Neural crest cell (in vitro differentiated cells): Measurements from ENCODE around the gene USP43. TPM values are rescaled to one million over a fixed set of nuclear protein-coding genes. Genes with fewer than 3 reads are reported as not detected.
"Not testable (repeated sequence)": the region's sequence is repeated elsewhere in the genome, so short reads cannot be mapped to it uniquely, and the experiment has no call there.

Experiments
- DNase-seq: peaks from one replicate; pipeline ENCODE4 v3.0.0; 2021; ENCODE audit warnings: low read depth, mixed read lengths, low spot score
- H3K27ac Mint-ChIP-seq: one replicate; pipeline ENCODE4 v1.8.0; 2021; ENCODE audit warnings: mild to moderate bottlenecking, mixed read lengths; ENCODE audit not compliant: unreplicated experiment
- H3K27me3 Mint-ChIP-seq: 2 replicates; pipeline ENCODE4 v1.8.0; 2021; ENCODE audit warnings: low read depth, mild to moderate bottlenecking, mixed read lengths
- H3K36me3 Mint-ChIP-seq: 2 replicates; pipeline ENCODE4 v1.8.0; 2021; ENCODE audit warnings: low read depth, mild to moderate bottlenecking, mixed read lengths
- H3K4me1 Mint-ChIP-seq: 2 replicates; pipeline ENCODE4 v1.8.0; 2021; ENCODE audit warnings: mixed read lengths
- H3K4me3 Mint-ChIP-seq: one replicate; pipeline ENCODE4 v1.8.0; 2021; ENCODE audit warnings: mild to moderate bottlenecking, mixed read lengths
- H3K9me3 Mint-ChIP-seq: 2 replicates; pipeline ENCODE4 v1.8.0; 2021; ENCODE audit warnings: mixed read lengths
- CTCF ChIP-seq: fragments of 200-600 bp; sonication (generic); conservative IDR thresholded peaks from 2 replicates; pipeline ENCODE4 v1.5.0; 2021; ENCODE audit warnings: antibody characterized with exemption, mild to moderate bottlenecking
- total RNA-seq: library from RNA; stranded (reverse); gene quantifications from 2 replicates; pipeline ENCODE4 v1.2.1, GENCODE V29; 2021

USP43 gene
- total RNA-seq, 1 donor from 2014 or later: 2.7 TPM

GRCh38 chr17:9636501-9636900 lies 8.8 kb upstream of the USP43 start:
- no peak for DNase-seq
- no peaks in the 10 kb centered on the region for H3K36me3 Mint-ChIP-seq
- H3K27me3 Mint-ChIP-seq: peaks cover 13% of the 10 kb centered on the region
- H3K9me3 Mint-ChIP-seq: no peaks in the 10 kb centered on the region
- no peak overlapping the region for H3K27ac Mint-ChIP-seq
- no peaks in the 10 kb centered on the region for H3K4me1 Mint-ChIP-seq
- H3K4me3 Mint-ChIP-seq: no peak overlapping the region
- TF ChIP-seq CTCF: no peak

GRCh38 chr17:9640388-9640787 lies 4.9 kb upstream of the USP43 start:
- peaks cover 36% of the 10 kb centered on the region for H3K27me3 Mint-ChIP-seq
- not testable (repeated sequence) for DNase-seq, H3K4me3 Mint-ChIP-seq, H3K9me3 Mint-ChIP-seq, H3K4me1 Mint-ChIP-seq, H3K27ac Mint-ChIP-seq, H3K36me3 Mint-ChIP-seq

GRCh38 chr17:9643611-9644010 lies 1.7 kb upstream of the USP43 start:
- H3K4me1 Mint-ChIP-seq: peaks cover 22% of the 10 kb centered on the region
- TF ChIP-seq CTCF: no peak
- no peaks in the 10 kb centered on the region for H3K36me3 Mint-ChIP-seq
- DNase-seq: no peak
- no peaks in the 10 kb centered on the region for H3K9me3 Mint-ChIP-seq
- H3K27ac Mint-ChIP-seq: no peak overlapping the region
- peaks cover 57% of the 10 kb centered on the region for H3K27me3 Mint-ChIP-seq
- peak overlapping the region; percentile 65 for H3K4me3 Mint-ChIP-seq

GRCh38 chr17:9645851-9646545 lies 681 bp downstream of the USP43 start:
- no peak for TF ChIP-seq CTCF
- no peaks in the 10 kb centered on the region for H3K36me3 Mint-ChIP-seq
- H3K4me1 Mint-ChIP-seq: peaks cover 22% of the 10 kb centered on the region
- no peak overlapping the region for H3K27ac Mint-ChIP-seq
- H3K9me3 Mint-ChIP-seq: no peaks in the 10 kb centered on the region
- H3K27me3 Mint-ChIP-seq: peaks cover 60% of the 10 kb centered on the region
- DNase-seq: peak; percentile 30
- peak overlapping the region; percentile 91 for H3K4me3 Mint-ChIP-seq

- H3K4me3 Mint-ChIP-seq: peak overlapping the region; percentile 91
- no peak for DNase-seq
- H3K9me3 Mint-ChIP-seq: no peaks in the 10 kb centered on the region
- H3K27me3 Mint-ChIP-seq: peaks cover 65% of the 10 kb centered on the region
- no peak overlapping the region for H3K27ac Mint-ChIP-seq
- no peaks in the 10 kb centered on the region for H3K36me3 Mint-ChIP-seq
- no peak for TF ChIP-seq CTCF
- H3K4me1 Mint-ChIP-seq: peaks cover 22% of the 10 kb centered on the region
Measured at GRCh38 chr17:9646546-9646885, 1.2 kb downstream of the USP43 start.

GRCh38 chr17:9647014-9647413 lies 1.7 kb downstream of the USP43 start:
- DNase-seq: no peak
- Mint-ChIP-seq H3K27me3 (peaks cover 64% of the 10 kb centered on the region), H3K4me1 (peaks cover 22% of the 10 kb centered on the region), H3K9me3 (no peaks in the 10 kb centered on the region), H3K4me3 (peak overlapping the region; percentile 81), H3K36me3 (no peaks in the 10 kb centered on the region), H3K27ac (no peak overlapping the region)
- TF ChIP-seq CTCF: no peak
